Measurements from ENCODE around the gene ZSCAN31.

Gene ZSCAN31

DNA sequence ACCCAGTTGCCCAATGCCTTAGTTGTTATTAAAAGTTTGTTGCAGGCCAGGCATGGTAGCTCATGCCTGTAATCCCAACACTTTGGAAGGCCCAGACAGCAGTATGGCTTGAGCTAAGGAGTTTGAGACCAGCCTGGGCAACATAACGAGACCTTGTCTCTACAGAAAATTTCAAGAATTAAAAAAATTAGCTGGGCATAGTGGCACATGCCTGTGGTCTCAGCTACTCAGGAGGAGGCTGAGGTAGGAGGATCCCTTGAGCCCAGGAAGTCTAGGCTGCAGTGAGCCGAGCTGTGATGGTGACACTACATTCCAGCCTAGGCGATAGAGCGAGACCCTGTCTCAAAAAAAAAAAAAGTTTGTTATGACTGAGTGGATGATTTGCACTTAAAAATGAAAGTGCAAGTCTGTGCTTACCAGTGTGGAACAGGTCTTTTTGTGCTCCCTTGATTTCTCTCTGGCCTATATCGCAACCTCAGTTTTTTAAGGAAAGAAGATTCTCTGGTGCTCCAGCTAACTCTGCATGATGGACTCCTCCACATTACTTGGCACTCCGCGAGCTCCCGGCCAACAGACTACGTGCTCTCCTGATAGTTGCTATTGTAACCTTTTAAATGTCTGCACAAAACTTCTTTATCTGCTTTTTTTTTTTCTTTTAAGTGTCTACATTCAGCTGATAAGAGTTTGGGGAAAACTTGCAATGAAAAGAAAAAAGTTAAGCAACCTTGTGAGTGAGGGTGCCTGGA is 35.9 kb upstream of the ZSCAN31 start:
- no peaks in the 10 kb centered on the region for H3K79me1 ChIP-seq (replicated peaks; ENCODE audit: low read length, poor library complexity, severe bottlenecking)
- H3K9ac ChIP-seq (ENCODE audit: low read length) = no peak overlapping the region
- H3K18ac ChIP-seq (ENCODE audit: low read depth in 1 of 2, low read length in 2 of 2) = no peak overlapping the region
- DNase-seq = no peak
- H3K4me2 ChIP-seq (ENCODE audit: low read length, poor library complexity, severe bottlenecking) = no peak overlapping the region
- H2BK15ac ChIP-seq (ENCODE audit: low read depth, poor library complexity, severe bottlenecking) = no peak overlapping the region
- no peak overlapping the region for H3K14ac ChIP-seq (ENCODE audit: low read length in 2 of 2)
- H3K9me3 ChIP-seq (ENCODE audit: control insufficient read depth, low read length) = no peaks in the 10 kb centered on the region
- WGBS = 94% methylated on average over 8 of the region's 9 CpGs
- no peak overlapping the region for H4K8ac ChIP-seq (ENCODE audit: low read length)
- H2AK5ac ChIP-seq (ENCODE audit: low read length, severe bottlenecking) = no peak overlapping the region
- H3K27ac ChIP-seq (ENCODE audit: low read length, poor library complexity, severe bottlenecking) = peak overlapping the region; percentile 61
- H2BK5ac ChIP-seq (ENCODE audit: low read depth, low read length, poor library complexity, severe bottlenecking) = no peak overlapping the region
- H3K4ac ChIP-seq (ENCODE audit: low read depth in 1 of 2, low read length in 2 of 2) = no peak overlapping the region
- H3K23ac ChIP-seq (ENCODE audit: low read length in 2 of 2) = no peak overlapping the region
- H4K91ac ChIP-seq (ENCODE audit: low read length) = no peak overlapping the region
- no peak overlapping the region for H3K4me3 ChIP-seq (ENCODE audit: insufficient read depth in 1 of 2, low read depth in 1 of 2, low read length in 2 of 2)
- H3K36me3 ChIP-seq (ENCODE audit: control insufficient read depth in 1 of 2, insufficient read depth in 2 of 2, low read depth in 1 of 2, low read length in 2 of 2) = peaks cover 0 to 14% of the 10 kb centered on the region in 2 experiments
- no peak overlapping the region for H2BK120ac ChIP-seq (ENCODE audit: low read depth, low read length)
- H2BK12ac ChIP-seq (ENCODE audit: low read length in 2 of 2) = no peak overlapping the region
- H3K27me3 ChIP-seq (ENCODE audit: control insufficient read depth in 1 of 2, insufficient read depth in 1 of 2, low read length in 2 of 2) = no peaks in the 10 kb centered on the region
- H3K4me1 ChIP-seq (ENCODE audit: control insufficient read depth, insufficient read depth, low read depth, low read length) = no peaks in the 10 kb centered on the region
- H2AFZ ChIP-seq (ENCODE audit: low read depth, low read length) = no peak overlapping the region

DNA sequence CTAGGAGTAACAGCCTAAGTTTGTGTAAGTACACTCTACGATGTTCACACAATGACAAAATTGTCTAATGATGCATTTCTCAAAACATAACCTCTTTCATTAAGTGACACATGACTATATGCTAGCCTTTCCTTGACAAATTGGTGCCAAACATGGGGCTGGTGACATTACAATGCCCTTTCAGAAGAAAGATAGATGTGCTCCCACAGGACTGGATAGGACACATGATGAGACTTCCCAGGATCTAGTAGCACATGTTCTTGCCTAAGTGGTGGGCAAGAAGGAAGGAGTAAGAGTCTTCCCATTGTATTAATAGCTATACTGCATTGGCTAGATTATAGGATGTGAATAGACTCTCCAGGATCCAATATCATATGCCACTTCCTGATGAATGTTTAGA is 35.3 kb upstream of the ZSCAN31 start:
- 100% methylated on average over 1 of the region's 1 CpG for WGBS
- H4K8ac ChIP-seq (ENCODE audit: low read length) = no peak overlapping the region
- no peak overlapping the region for H2BK5ac ChIP-seq (ENCODE audit: low read depth, low read length, poor library complexity, severe bottlenecking)
- no peaks in the 10 kb centered on the region for H3K9me3 ChIP-seq (ENCODE audit: control insufficient read depth, low read length)
- H3K18ac ChIP-seq (ENCODE audit: low read depth in 1 of 2, low read length in 2 of 2) = no peak overlapping the region
- no peak overlapping the region for H2AK5ac ChIP-seq (ENCODE audit: low read length, severe bottlenecking)
- peak overlapping the region; percentile 61 for H3K27ac ChIP-seq (ENCODE audit: low read length, poor library complexity, severe bottlenecking)
- H3K14ac ChIP-seq (ENCODE audit: low read length in 2 of 2) = no peak overlapping the region
- no peak overlapping the region for H3K4ac ChIP-seq (ENCODE audit: low read depth in 1 of 2, low read length in 2 of 2)
- H3K4me2 ChIP-seq (ENCODE audit: low read length, poor library complexity, severe bottlenecking) = no peak overlapping the region
- no peak for DNase-seq
- no peak overlapping the region for H3K4me3 ChIP-seq (ENCODE audit: insufficient read depth in 1 of 2, low read depth in 1 of 2, low read length in 2 of 2)
- no peak overlapping the region for H2BK15ac ChIP-seq (ENCODE audit: low read depth, poor library complexity, severe bottlenecking)
- H3K79me1 ChIP-seq (replicated peaks; ENCODE audit: low read length, poor library complexity, severe bottlenecking) = peaks cover 1% of the 10 kb centered on the region
- H3K27me3 ChIP-seq (ENCODE audit: control insufficient read depth in 1 of 2, insufficient read depth in 1 of 2, low read length in 2 of 2) = no peaks in the 10 kb centered on the region
- no peak overlapping the region for H2BK12ac ChIP-seq (ENCODE audit: low read length in 2 of 2)
- no peaks in the 10 kb centered on the region for H3K4me1 ChIP-seq (ENCODE audit: control insufficient read depth, insufficient read depth, low read depth, low read length)
- peaks cover 0 to 19% of the 10 kb centered on the region in 2 experiments for H3K36me3 ChIP-seq (ENCODE audit: control insufficient read depth in 1 of 2, insufficient read depth in 2 of 2, low read depth in 1 of 2, low read length in 2 of 2)
- no peak overlapping the region for H2BK120ac ChIP-seq (ENCODE audit: low read depth, low read length)
- H3K23ac ChIP-seq (ENCODE audit: low read length in 2 of 2) = no peak overlapping the region
- H3K9ac ChIP-seq (ENCODE audit: low read length) = no peak overlapping the region
- H2AFZ ChIP-seq (ENCODE audit: low read depth, low read length) = no peak overlapping the region
- no peak overlapping the region for H4K91ac ChIP-seq (ENCODE audit: low read length)

DNA sequence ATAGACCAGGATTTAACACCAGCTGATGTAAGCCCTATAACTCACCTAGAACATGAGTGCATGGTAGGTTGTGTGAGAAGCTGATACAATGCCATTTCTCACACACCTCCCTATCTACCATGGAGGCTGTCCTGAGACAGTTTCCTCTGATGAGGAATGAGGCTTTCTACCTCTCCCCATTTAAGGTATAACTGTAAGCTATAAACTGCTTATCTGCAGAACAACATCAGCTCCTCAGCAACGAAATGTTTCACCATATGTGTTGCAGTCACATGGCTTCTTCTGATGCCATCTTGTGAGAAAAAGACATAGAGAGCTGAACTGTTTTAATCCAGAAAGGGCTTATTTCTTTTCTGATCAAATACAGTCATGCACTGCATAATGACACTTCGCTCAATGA is 34.5 kb upstream of the ZSCAN31 start:
- WGBS = 63% methylated on average over 2 of the region's 2 CpGs
- no peak for DNase-seq
- H3K4me2 ChIP-seq (ENCODE audit: low read length, poor library complexity, severe bottlenecking) = no peak overlapping the region
- no peak overlapping the region for H4K91ac ChIP-seq (ENCODE audit: low read length)
- H3K27me3 ChIP-seq (ENCODE audit: control insufficient read depth in 1 of 2, insufficient read depth in 1 of 2, low read length in 2 of 2) = no peaks in the 10 kb centered on the region
- no peak overlapping the region for H3K23ac ChIP-seq (ENCODE audit: low read length in 2 of 2)
- no peak overlapping the region for H2BK15ac ChIP-seq (ENCODE audit: low read depth, poor library complexity, severe bottlenecking)
- no peak overlapping the region for H3K4ac ChIP-seq (ENCODE audit: low read depth in 1 of 2, low read length in 2 of 2)
- no peak overlapping the region for H2BK5ac ChIP-seq (ENCODE audit: low read depth, low read length, poor library complexity, severe bottlenecking)
- no peak overlapping the region for H3K27ac ChIP-seq (ENCODE audit: low read length, poor library complexity, severe bottlenecking)
- H3K4me1 ChIP-seq (ENCODE audit: control insufficient read depth, insufficient read depth, low read depth, low read length) = no peaks in the 10 kb centered on the region
- no peak overlapping the region for H3K14ac ChIP-seq (ENCODE audit: low read length in 2 of 2)
- H3K18ac ChIP-seq (ENCODE audit: low read depth in 1 of 2, low read length in 2 of 2) = no peak overlapping the region
- no peak overlapping the region for H3K9ac ChIP-seq (ENCODE audit: low read length)
- no peak overlapping the region for H2BK120ac ChIP-seq (ENCODE audit: low read depth, low read length)
- no peak overlapping the region for H2AK5ac ChIP-seq (ENCODE audit: low read length, severe bottlenecking)
- H3K36me3 ChIP-seq (ENCODE audit: control insufficient read depth in 1 of 2, insufficient read depth in 2 of 2, low read depth in 1 of 2, low read length in 2 of 2) = peaks cover 5 to 19% of the 10 kb centered on the region in 2 experiments
- H3K4me3 ChIP-seq (ENCODE audit: insufficient read depth in 1 of 2, low read depth in 1 of 2, low read length in 2 of 2) = no peak overlapping the region
- peaks cover 6% of the 10 kb centered on the region for H3K9me3 ChIP-seq (ENCODE audit: control insufficient read depth, low read length)
- H3K79me1 ChIP-seq (replicated peaks; ENCODE audit: low read length, poor library complexity, severe bottlenecking) = peaks cover 1% of the 10 kb centered on the region
- no peak overlapping the region for H4K8ac ChIP-seq (ENCODE audit: low read length)
- H2AFZ ChIP-seq (ENCODE audit: low read depth, low read length) = no peak overlapping the region
- H2BK12ac ChIP-seq (ENCODE audit: low read length in 2 of 2) = no peak overlapping the region

DNA sequence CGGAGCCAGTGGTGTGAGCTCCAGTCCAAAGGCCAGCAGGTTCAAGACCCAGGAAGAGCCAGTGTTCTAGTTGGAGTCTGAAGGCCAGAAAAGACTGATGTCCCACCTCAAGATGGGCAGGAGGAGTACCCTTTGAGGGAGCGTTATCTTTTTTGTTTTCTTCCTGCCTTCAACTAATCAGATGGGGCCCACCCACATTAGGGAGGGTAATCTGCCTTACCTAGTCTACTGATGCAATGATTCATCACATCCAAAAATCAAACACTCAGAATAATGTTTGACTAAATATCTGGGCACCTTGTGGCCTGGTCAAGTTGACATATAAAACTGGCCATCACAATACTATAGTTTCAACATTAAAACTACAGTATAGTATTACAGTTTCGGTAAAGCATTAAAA is 33.5 kb upstream of the ZSCAN31 start:
- H3K23ac ChIP-seq (ENCODE audit: low read length in 2 of 2) = no peak overlapping the region
- H3K36me3 ChIP-seq (ENCODE audit: control insufficient read depth in 1 of 2, insufficient read depth in 2 of 2, low read depth in 1 of 2, low read length in 2 of 2) = peaks cover 15 to 24% of the 10 kb centered on the region in 2 experiments
- no peak for DNase-seq
- H3K4ac ChIP-seq (ENCODE audit: low read depth in 1 of 2, low read length in 2 of 2) = no peak overlapping the region
- H3K18ac ChIP-seq (ENCODE audit: low read depth in 1 of 2, low read length in 2 of 2) = no peak overlapping the region
- H3K4me3 ChIP-seq (ENCODE audit: insufficient read depth in 1 of 2, low read depth in 1 of 2, low read length in 2 of 2) = no peak overlapping the region
- peaks cover 1% of the 10 kb centered on the region for H3K79me1 ChIP-seq (replicated peaks; ENCODE audit: low read length, poor library complexity, severe bottlenecking)
- no peak overlapping the region for H2AK5ac ChIP-seq (ENCODE audit: low read length, severe bottlenecking)
- no peak overlapping the region for H2BK5ac ChIP-seq (ENCODE audit: low read depth, low read length, poor library complexity, severe bottlenecking)
- H3K27ac ChIP-seq (ENCODE audit: low read length, poor library complexity, severe bottlenecking) = no peak overlapping the region
- no peak overlapping the region for H2BK120ac ChIP-seq (ENCODE audit: low read depth, low read length)
- no peak overlapping the region for H2AFZ ChIP-seq (ENCODE audit: low read depth, low read length)
- H2BK12ac ChIP-seq (ENCODE audit: low read length in 2 of 2) = no peak overlapping the region
- H3K4me1 ChIP-seq (ENCODE audit: control insufficient read depth, insufficient read depth, low read depth, low read length) = no peaks in the 10 kb centered on the region
- no peak overlapping the region for H3K4me2 ChIP-seq (ENCODE audit: low read length, poor library complexity, severe bottlenecking)
- no peak overlapping the region for H4K8ac ChIP-seq (ENCODE audit: low read length)
- no peak overlapping the region for H4K91ac ChIP-seq (ENCODE audit: low read length)
- no peak overlapping the region for H3K14ac ChIP-seq (ENCODE audit: low read length in 2 of 2)
- no peak overlapping the region for H2BK15ac ChIP-seq (ENCODE audit: low read depth, poor library complexity, severe bottlenecking)
- peaks cover 9% of the 10 kb centered on the region for H3K9me3 ChIP-seq (ENCODE audit: control insufficient read depth, low read length)
- WGBS = 100% methylated on average over 2 of the region's 3 CpGs
- H3K9ac ChIP-seq (ENCODE audit: low read length) = no peak overlapping the region
- no peaks in the 10 kb centered on the region for H3K27me3 ChIP-seq (ENCODE audit: control insufficient read depth in 1 of 2, insufficient read depth in 1 of 2, low read length in 2 of 2)

Data from mesenchymal stem cell (in vitro differentiated cells and primary cell).